Ishikawa (cell line): ENCODE data around the gene PITPNM2.
A peak's percentile ranks its signal among the peaks of the same experiment; 100 is the strongest.

Source experiments
- RAD21 ChIP-seq: IDR thresholded peaks from 2 replicates; pipeline ENCODE4 v1.6.1; 2012; ENCODE audit warnings: low read depth
- TAF1 ChIP-seq: IDR thresholded peaks from 2 replicates; pipeline ENCODE4 v1.6.1; 2012; ENCODE audit warnings: low read depth, mild to moderate bottlenecking
- TCF12 ChIP-seq: IDR thresholded peaks from 2 replicates; pipeline ENCODE4 v1.6.1; 2012; ENCODE audit warnings: low read depth
- YY1 ChIP-seq: IDR thresholded peaks from 2 replicates; pipeline ENCODE4 v1.6.1; 2012; ENCODE audit warnings: low read depth
- TF ChIP-seq, protein P1 (sequence below): IDR thresholded peaks from 2 replicates; pipeline ENCODE4 v1.6.1; 2012; ENCODE audit warnings: low read depth, mild to moderate bottlenecking

DNA sequence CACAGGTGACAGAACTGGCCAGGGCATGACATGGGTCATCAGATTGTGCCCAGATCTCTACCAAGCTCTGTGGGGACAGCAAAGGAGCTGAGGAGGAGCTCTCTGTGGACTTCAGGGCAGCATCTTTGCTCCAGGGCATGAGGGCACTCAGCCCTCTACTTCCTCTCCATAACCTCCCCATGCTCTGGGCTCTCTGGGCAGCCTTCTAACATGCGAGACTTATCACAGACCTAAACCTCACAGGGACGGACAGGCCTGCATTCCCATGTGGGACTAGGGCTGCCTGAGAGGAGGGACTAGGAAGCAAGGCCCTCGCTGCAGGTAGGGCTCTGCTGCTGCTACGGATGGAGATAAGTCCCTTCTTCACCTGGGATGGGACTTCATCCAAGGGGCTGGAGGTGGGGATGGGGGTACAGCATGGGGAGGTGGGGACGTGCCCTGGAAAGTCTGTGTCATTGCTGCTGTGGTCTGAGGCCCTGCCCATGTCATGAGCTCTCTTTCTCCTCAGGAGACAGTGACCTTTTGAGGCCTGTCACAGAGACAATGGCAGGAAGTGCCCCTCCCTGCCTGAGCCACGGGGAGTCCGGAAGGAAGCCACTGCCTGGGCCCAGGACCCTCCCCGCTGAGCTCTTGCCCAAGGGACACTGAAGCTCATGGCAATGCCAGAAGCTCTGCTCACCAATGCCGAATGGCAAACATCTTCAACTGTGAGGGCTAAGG, 44.1 kb downstream of the PITPNM2 start:
- no peak; the same call in 1 of the 2 replicates for TF ChIP-seq RAD21
- peak; percentile 90 for TF ChIP-seq TCF12
- peak; percentile 46; the same call in 1 of the 2 replicates for TF ChIP-seq YY1
- TF ChIP-seq, protein P1, sequence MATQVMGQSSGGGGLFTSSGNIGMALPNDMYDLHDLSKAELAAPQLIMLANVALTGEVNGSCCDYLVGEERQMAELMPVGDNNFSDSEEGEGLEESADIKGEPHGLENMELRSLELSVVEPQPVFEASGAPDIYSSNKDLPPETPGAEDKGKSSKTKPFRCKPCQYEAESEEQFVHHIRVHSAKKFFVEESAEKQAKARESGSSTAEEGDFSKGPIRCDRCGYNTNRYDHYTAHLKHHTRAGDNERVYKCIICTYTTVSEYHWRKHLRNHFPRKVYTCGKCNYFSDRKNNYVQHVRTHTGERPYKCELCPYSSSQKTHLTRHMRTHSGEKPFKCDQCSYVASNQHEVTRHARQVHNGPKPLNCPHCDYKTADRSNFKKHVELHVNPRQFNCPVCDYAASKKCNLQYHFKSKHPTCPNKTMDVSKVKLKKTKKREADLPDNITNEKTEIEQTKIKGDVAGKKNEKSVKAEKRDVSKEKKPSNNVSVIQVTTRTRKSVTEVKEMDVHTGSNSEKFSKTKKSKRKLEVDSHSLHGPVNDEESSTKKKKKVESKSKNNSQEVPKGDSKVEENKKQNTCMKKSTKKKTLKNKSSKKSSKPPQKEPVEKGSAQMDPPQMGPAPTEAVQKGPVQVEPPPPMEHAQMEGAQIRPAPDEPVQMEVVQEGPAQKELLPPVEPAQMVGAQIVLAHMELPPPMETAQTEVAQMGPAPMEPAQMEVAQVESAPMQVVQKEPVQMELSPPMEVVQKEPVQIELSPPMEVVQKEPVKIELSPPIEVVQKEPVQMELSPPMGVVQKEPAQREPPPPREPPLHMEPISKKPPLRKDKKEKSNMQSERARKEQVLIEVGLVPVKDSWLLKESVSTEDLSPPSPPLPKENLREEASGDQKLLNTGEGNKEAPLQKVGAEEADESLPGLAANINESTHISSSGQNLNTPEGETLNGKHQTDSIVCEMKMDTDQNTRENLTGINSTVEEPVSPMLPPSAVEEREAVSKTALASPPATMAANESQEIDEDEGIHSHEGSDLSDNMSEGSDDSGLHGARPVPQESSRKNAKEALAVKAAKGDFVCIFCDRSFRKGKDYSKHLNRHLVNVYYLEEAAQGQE, result no peak
- no peak for TF ChIP-seq TAF1
